SK-N-SH (cell line): ENCODE measurements around the gene CD96. TPM values are rescaled to one million over a fixed set of nuclear protein-coding genes. Genes with fewer than 3 reads are reported as not detected.

Source experiments
- CTCF ChIA-PET: fragments of 300-600, 350-600 bp; formaldehyde crosslinking; extraction: SDS; loops from one replicate; lab custom pipeline; 2021; lab: Yijun Ruan, JAX
- POLR2A ChIA-PET: fragments of 350-600 bp; sonication (Branson Sonifier 250); formaldehyde crosslinking; extraction: SDS; loops from one replicate; lab custom pipeline; 2020; ENCODE audit warnings: antibody characterized with exemption, inconsistent platforms; lab: Yijun Ruan, JAX
- DNase-seq: peaks from one replicate; pipeline ENCODE4 v3.0.0; 2012
- H2AFZ ChIP-seq: fragments of 200-600 bp; sonication (generic); 2 replicates; pipeline ENCODE4 v1.8.1; 2016; ENCODE audit warnings: antibody characterized with exemption, mild to moderate bottlenecking, low read depth
- H3F3A ChIP-seq: fragments of 200-600 bp; sonication (generic); replicated peaks from 2 replicates; pipeline ENCODE3; 2016; ENCODE audit warnings: antibody characterized with exemption, mild to moderate bottlenecking; ENCODE audit not compliant: insufficient read depth
- H3K27ac ChIP-seq, 2 experiments: fragments of 200-500 bp in 1 of 2; fragments of 200-600 bp in 1 of 2; sonication (Bioruptor generic) in 1 of 2; sonication (generic), shearing (Covaris generic) in 1 of 2; 2 replicates each; pipeline versions ENCODE4 v1.5.1 to v1.6.1; 2014 to 2016; ENCODE audit warnings: low read depth in 2 of 2, inconsistent platforms in 1 of 2, low read length in 1 of 2, mild to moderate bottlenecking in 1 of 2, mixed read lengths in 1 of 2
- H3K27me3 ChIP-seq: fragments of 200-600 bp; sonication (generic), shearing (Covaris generic); 2 replicates; pipeline ENCODE4 v1.6.1; 2016; ENCODE audit warnings: mixed run types; ENCODE audit not compliant: insufficient read depth
- H3K36me3 ChIP-seq, 2 experiments: fragments of 200-500 bp in 1 of 2; fragments of 200-600 bp in 1 of 2; sonication (Bioruptor generic) in 1 of 2; sonication (generic) in 1 of 2; replicated peaks in 1 of 2; 2 replicates each; pipeline versions ENCODE3 to v1.5.1; 2014 to 2016; ENCODE audit warnings: low read length in 1 of 2, mild to moderate bottlenecking in 1 of 2; ENCODE audit not compliant: insufficient read depth in 2 of 2, control insufficient read depth in 1 of 2
- H3K4me1 ChIP-seq, 2 experiments: fragments of 200-500 bp in 1 of 2; fragments of 200-600 bp in 1 of 2; sonication (Bioruptor generic) in 1 of 2; sonication (generic), shearing (Covaris generic) in 1 of 2; 2 replicates each; pipeline versions ENCODE4 v1.5.1 to v1.6.1; 2014 to 2016; ENCODE audit warnings: low read depth in 1 of 2, low read length in 1 of 2, mixed run types in 1 of 2; ENCODE audit not compliant: insufficient read depth in 2 of 2, control insufficient read depth in 1 of 2
- H3K4me2 ChIP-seq: fragments of 200-600 bp; sonication (generic), shearing (Covaris generic); 2 replicates; pipeline ENCODE4 v1.6.1; 2017; ENCODE audit warnings: mixed run types
- H3K4me3 ChIP-seq, 2 experiments: fragments of 200-500 bp in 1 of 2; fragments of 200-600 bp in 1 of 2; sonication (Bioruptor generic) in 1 of 2; sonication (generic), shearing (Covaris generic) in 1 of 2; 2 replicates each; pipeline versions ENCODE4 v1.5.1 to v1.8.1; 2014 to 2016; ENCODE audit warnings: low read depth in 2 of 2, inconsistent platforms in 1 of 2, low read length in 1 of 2, mild to moderate bottlenecking in 1 of 2, mixed read lengths in 1 of 2, moderate library complexity in 1 of 2
- H3K79me2 ChIP-seq: fragments of 200-600 bp; sonication (generic); 2 replicates; pipeline ENCODE4 v1.8.1; 2017; ENCODE audit warnings: mild to moderate bottlenecking; ENCODE audit not compliant: insufficient read depth
- H3K9ac ChIP-seq: fragments of 200-600 bp; sonication (generic); 2 replicates; pipeline ENCODE4 v1.6.1; 2017; ENCODE audit warnings: mixed run types
- H3K9me2 ChIP-seq: fragments of 200-600 bp; sonication (generic); 2 replicates; pipeline ENCODE4 v1.6.1; 2017; ENCODE audit warnings: mixed run types
- H3K9me3 ChIP-seq: fragments of 200-600 bp; sonication (generic); 2 replicates; pipeline ENCODE4 v1.6.1; 2017; ENCODE audit warnings: mixed run types, mild to moderate bottlenecking, moderate library complexity
- H4K20me1 ChIP-seq: fragments of 200-600 bp; sonication (generic); 2 replicates; pipeline ENCODE4 v1.6.1; 2017; ENCODE audit warnings: mild to moderate bottlenecking, mixed run types; ENCODE audit not compliant: insufficient read depth
- CHD2 ChIP-seq: fragments of 150-350 bp; IDR thresholded peaks from 2 replicates; pipeline ENCODE4 v1.6.1; 2018; ENCODE audit warnings: low read length; ENCODE audit not compliant: partially characterized antibody
- ELF1 ChIP-seq: IDR thresholded peaks from 2 replicates; pipeline ENCODE4 v1.4.0; 2012
- EZH2phosphoT487 ChIP-seq: fragments of 200-600 bp; sonication (generic); IDR thresholded peaks from 2 replicates; pipeline ENCODE4 v1.6.1; 2017; ENCODE audit warnings: low read depth, mixed run types, mild to moderate bottlenecking, antibody characterized with exemption, moderate library complexity, borderline replicate concordance
- FOSL2 ChIP-seq: IDR thresholded peaks from 2 replicates; pipeline ENCODE4 v1.4.0; 2012; ENCODE audit warnings: low read depth, mild to moderate bottlenecking, moderate library complexity, borderline replicate concordance
- FOXJ3 ChIP-seq: sonication (generic); formaldehyde crosslinking; IDR thresholded peaks from 2 replicates; pipeline ENCODE4 v1.5.1; 2020; ENCODE audit warnings: mild to moderate bottlenecking, missing genetic modification reagents
- GATA2 ChIP-seq: sonication (generic); formaldehyde crosslinking; IDR thresholded peaks from 2 replicates; pipeline ENCODE4 v1.5.0; 2020; ENCODE audit warnings: mild to moderate bottlenecking, missing genetic modification reagents
- IRF3 ChIP-seq: fragments of 150-350 bp; IDR thresholded peaks from 2 replicates; pipeline ENCODE4 v1.6.1; 2016; ENCODE audit warnings: mild to moderate bottlenecking, low read depth, low read length
- MAX ChIP-seq: IDR thresholded peaks from 2 replicates; pipeline ENCODE4 v1.4.0; 2012; ENCODE audit warnings: low read depth
- MEF2A ChIP-seq: IDR thresholded peaks from 2 replicates; pipeline ENCODE4 v1.4.0; 2012; ENCODE audit warnings: low read depth, borderline replicate concordance
- MXI1 ChIP-seq: IDR thresholded peaks from 2 replicates; pipeline ENCODE4 v1.6.1; 2012; ENCODE audit warnings: mild to moderate bottlenecking, low read depth, low read length, improper control_type of control experiment
- NFIC ChIP-seq: IDR thresholded peaks from 2 replicates; pipeline ENCODE4 v1.4.0; 2012; ENCODE audit warnings: borderline replicate concordance
- POLR2AphosphoS5 ChIP-seq: IDR thresholded peaks from 2 replicates; pipeline ENCODE4 v1.6.1; 2012; ENCODE audit warnings: low read depth, low read length
- RAD21 ChIP-seq: IDR thresholded peaks from 2 replicates; pipeline ENCODE4 v1.6.1; 2012; ENCODE audit warnings: mild to moderate bottlenecking, low read length
- REST ChIP-seq: IDR thresholded peaks from 2 replicates; pipeline ENCODE4 v1.6.1; 2012; ENCODE audit warnings: mild to moderate bottlenecking, low read depth, low read length, moderate library complexity
- USF1 ChIP-seq: IDR thresholded peaks from 2 replicates; pipeline ENCODE4 v1.4.0; 2012; ENCODE audit warnings: low read depth, borderline replicate concordance
- USF2 ChIP-seq: fragments of 150-350 bp; IDR thresholded peaks from 2 replicates; pipeline ENCODE4 v1.6.1; 2017; ENCODE audit warnings: antibody characterized with exemption, low read length, low read depth, borderline replicate concordance
- WGBS: methylation state at CpG from one replicate; pipeline ENCODE4 v1.1.6; 2017; ENCODE audit warnings: low lambda C conversion rate; 5-methylcytosine and 5-hydroxymethylcytosine counted together
- polyA plus RNA-seq, 3 experiments: library from polyadenylated mRNA; depleted of rRNA; stranded (reverse); fragments of >200 nt; gene quantifications; 2 replicates each; pipeline ENCODE4 v1.2.3, GENCODE V29; 2012

CD96 gene
- polyA plus RNA-seq, 1 of the 3 experiments (the other 2 are of a cell fraction): 0.02 TPM

- Histone ChIP-seq H3K27ac (no peak overlapping the region), H3K36me3 (no peaks in the 10 kb centered on the region), H3K27me3 (no peaks in the 10 kb centered on the region), H3K4me3 (no peak overlapping the region), H3K79me2 (no peaks in the 10 kb centered on the region), H3K4me2 (no peak overlapping the region), H3K9ac (no peak overlapping the region), H2AFZ (no peak overlapping the region), H3F3A (no peaks in the 10 kb centered on the region), H3K9me2 (no peaks in the 10 kb centered on the region), H3K9me3 (no peaks in the 10 kb centered on the region), H4K20me1 (no peaks in the 10 kb centered on the region), H3K4me1 (no peaks in the 10 kb centered on the region)
- ChIA-PET CTCF (no interaction called here), POLR2A (no interaction called here)
- no peak for TF ChIP-seq RAD21
- TF ChIP-seq EZH2phosphoT487: no peak
- TF ChIP-seq REST: no peak
- TF ChIP-seq MEF2A: no peak
- TF ChIP-seq USF2: no peak
- no peak for TF ChIP-seq FOXJ3 (CRISPR knock-in tag)
- TF ChIP-seq FOSL2: no peak
- no peak for TF ChIP-seq POLR2AphosphoS5
- no peak for TF ChIP-seq GATA2
- TF ChIP-seq USF1: no peak
- TF ChIP-seq CHD2: no peak
- no peak for TF ChIP-seq NFIC
- no peak for TF ChIP-seq IRF3
- TF ChIP-seq MXI1: no peak
- TF ChIP-seq MAX: no peak
- TF ChIP-seq ELF1: no peak
- 92% methylated on average over 4 of the region's 4 CpGs for WGBS
- no peak for DNase-seq
Measured at GRCh38 chr3:111547631-111548030, 5.6 kb downstream of the CD96 start.
